Panc1 (cell line): ENCODE data around the gene ZNF575.

Source experiments
- POLR2AphosphoS5 ChIP-seq: IDR thresholded peaks from 2 replicates; pipeline ENCODE4 v1.6.1; 2012; ENCODE audit warnings: mild to moderate bottlenecking, low read depth, low read length, moderate library complexity
- TF ChIP-seq, protein P1 (sequence below), 2 experiments: IDR thresholded peaks; 2 replicates each; pipeline ENCODE4 v1.6.1; 2011 to 2012; ENCODE audit warnings: low read depth in 2 of 2, control low read depth in 1 of 2, low read length in 1 of 2, mild to moderate bottlenecking in 1 of 2, moderate library complexity in 1 of 2; ENCODE audit not compliant: insufficient read depth in 1 of 2
- TF ChIP-seq, protein P2 (sequence below): fragments of 450-650 bp; IDR thresholded peaks from 2 replicates; pipeline ENCODE4 v1.5.1; 2017; ENCODE audit warnings: mild to moderate bottlenecking

DNA sequence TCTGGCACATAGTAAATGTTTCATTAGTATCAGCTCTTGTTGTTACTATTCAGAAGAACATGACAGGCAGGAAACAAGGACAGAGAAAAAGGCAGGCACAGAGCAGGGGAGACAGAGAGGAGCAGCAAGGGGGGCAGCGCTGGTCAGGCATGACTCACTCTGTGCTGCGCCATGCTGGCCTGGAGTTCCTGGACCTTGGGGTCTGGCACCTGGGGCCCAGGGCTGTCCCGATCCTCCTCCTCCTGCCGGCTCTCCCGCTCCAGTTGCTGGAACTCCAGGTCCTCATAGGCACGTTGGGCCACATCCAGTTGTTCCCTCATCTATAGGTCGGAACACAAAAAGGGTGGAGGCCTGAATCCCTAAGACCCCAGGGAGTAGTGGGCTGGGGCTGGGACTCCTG is 36.0 kb upstream of the ZNF575 start:
- TF ChIP-seq, protein P1, sequence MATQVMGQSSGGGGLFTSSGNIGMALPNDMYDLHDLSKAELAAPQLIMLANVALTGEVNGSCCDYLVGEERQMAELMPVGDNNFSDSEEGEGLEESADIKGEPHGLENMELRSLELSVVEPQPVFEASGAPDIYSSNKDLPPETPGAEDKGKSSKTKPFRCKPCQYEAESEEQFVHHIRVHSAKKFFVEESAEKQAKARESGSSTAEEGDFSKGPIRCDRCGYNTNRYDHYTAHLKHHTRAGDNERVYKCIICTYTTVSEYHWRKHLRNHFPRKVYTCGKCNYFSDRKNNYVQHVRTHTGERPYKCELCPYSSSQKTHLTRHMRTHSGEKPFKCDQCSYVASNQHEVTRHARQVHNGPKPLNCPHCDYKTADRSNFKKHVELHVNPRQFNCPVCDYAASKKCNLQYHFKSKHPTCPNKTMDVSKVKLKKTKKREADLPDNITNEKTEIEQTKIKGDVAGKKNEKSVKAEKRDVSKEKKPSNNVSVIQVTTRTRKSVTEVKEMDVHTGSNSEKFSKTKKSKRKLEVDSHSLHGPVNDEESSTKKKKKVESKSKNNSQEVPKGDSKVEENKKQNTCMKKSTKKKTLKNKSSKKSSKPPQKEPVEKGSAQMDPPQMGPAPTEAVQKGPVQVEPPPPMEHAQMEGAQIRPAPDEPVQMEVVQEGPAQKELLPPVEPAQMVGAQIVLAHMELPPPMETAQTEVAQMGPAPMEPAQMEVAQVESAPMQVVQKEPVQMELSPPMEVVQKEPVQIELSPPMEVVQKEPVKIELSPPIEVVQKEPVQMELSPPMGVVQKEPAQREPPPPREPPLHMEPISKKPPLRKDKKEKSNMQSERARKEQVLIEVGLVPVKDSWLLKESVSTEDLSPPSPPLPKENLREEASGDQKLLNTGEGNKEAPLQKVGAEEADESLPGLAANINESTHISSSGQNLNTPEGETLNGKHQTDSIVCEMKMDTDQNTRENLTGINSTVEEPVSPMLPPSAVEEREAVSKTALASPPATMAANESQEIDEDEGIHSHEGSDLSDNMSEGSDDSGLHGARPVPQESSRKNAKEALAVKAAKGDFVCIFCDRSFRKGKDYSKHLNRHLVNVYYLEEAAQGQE (IDR thresholded peaks at IDR 0.05; ENCODE audit: insufficient read depth in 1 of 2, low read depth in 2 of 2, low read length in 1 of 2): no peak
- TF ChIP-seq, protein P2, sequence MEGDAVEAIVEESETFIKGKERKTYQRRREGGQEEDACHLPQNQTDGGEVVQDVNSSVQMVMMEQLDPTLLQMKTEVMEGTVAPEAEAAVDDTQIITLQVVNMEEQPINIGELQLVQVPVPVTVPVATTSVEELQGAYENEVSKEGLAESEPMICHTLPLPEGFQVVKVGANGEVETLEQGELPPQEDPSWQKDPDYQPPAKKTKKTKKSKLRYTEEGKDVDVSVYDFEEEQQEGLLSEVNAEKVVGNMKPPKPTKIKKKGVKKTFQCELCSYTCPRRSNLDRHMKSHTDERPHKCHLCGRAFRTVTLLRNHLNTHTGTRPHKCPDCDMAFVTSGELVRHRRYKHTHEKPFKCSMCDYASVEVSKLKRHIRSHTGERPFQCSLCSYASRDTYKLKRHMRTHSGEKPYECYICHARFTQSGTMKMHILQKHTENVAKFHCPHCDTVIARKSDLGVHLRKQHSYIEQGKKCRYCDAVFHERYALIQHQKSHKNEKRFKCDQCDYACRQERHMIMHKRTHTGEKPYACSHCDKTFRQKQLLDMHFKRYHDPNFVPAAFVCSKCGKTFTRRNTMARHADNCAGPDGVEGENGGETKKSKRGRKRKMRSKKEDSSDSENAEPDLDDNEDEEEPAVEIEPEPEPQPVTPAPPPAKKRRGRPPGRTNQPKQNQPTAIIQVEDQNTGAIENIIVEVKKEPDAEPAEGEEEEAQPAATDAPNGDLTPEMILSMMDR: no peak
- no peak for TF ChIP-seq POLR2AphosphoS5
